ENCODE data around the gene FABP2.
"Not testable (repeated sequence)": the region's sequence is repeated elsewhere in the genome, so short reads cannot be mapped to it uniquely, and the experiment has no call there.

Gene FABP2

GRCh38 chr4:119307606-119308005, 14.3 kb downstream of the FABP2 start:
- DNase-seq: no peak

- DNase-seq: no peak
These were observed 17.5 kb downstream of the FABP2 start for GRCh38 chr4:119304431-119304830.

GRCh38 chr4:119303587-119304305, 18.2 kb downstream of the FABP2 start:
- no peak for DNase-seq

DNA sequence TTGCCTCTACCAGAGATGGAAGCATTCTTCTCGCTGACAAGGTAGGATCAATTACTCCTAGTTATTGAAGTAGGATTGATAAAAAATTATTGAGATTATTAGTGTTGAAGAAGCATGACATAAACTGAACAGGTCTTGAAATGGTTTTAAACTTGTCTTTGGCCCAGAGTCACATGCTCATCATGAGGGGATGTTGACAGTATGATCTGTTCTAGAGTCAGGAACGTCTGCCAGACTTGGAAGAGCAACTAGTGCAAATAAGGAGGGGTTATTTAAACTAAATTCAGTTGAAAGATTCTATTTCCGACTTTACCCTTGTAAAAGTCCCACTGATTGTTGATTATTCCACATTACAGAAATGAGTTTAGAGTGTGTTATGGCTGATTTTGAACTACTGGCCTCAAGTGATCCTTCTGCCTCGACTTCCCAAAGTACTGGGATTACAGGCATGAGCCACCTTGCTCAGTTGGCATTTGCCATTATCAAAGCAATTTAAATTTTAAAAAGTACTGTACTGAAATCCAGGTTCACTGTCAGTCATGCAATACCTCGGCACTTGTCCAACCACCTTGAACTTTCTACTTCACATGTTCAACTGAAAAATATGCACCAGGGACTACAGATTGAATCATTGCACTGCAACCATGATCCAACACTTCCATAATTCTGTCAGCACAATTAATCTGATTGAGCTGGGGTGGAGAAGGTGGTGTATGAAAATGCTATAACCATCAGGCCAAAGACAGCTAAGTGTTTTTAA, 19.7 kb downstream of the FABP2 start:
- no peak for DNase-seq

DNA sequence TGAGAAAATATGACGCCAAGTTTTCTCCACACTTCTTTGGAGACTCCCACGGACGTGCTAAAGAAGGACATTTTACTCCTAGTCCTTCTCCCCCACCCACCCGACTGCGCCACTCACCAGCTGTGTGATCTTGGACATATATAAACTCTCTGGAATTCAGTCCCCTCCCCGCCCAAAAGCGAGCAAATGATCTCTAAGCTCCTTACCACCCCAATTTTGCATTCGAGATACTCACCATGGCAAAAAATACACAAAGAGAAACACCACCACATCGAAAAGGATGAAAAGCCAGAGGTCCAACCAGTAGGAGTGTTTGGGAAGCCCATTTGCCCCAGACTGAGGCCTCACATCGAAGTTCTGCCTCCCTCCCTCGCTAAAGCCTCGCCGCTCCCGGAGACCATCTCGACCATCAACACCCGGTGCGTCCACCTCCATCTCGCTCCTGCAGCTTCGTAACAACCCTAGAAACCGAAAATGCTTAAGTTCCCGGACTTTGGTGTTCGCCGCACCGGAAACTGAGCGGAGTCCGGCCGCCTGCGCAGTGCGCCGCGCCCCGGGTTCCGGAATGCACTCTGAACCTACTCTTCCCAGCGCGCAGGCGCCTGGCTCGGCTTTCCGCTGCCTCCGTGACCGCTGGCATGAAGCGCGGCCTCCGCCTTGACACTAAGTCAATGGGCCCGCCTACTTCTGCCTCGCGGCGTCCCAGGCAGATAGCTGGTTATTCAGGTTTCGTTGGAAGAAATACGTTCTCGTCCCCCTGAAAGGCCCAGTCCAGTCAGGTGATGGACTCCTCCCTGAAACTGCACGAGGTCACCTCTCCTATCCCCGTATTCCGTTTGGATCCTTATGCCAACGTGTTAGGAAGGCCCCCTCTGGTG, 21.6 kb downstream of the FABP2 start:
- DNase-seq: no peak

DNA sequence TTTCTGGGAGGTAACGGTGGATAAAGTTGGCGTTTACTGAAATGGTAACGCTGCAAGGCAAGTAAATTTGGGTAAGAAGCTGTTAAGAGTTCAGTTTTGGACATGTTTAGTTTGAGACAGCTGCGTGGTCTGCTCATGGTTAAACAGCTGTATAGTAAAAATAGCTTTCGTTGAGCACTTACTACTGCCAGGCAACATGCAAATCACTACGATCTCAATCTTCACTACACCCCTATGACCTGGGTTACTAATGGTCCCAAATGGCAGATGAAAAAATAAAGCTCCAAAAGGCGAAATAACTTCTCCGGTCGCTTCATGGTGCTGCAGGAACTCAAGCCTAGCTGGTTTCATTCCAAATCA, 22.2 kb downstream of the FABP2 start:
- no peak for DNase-seq

DNA sequence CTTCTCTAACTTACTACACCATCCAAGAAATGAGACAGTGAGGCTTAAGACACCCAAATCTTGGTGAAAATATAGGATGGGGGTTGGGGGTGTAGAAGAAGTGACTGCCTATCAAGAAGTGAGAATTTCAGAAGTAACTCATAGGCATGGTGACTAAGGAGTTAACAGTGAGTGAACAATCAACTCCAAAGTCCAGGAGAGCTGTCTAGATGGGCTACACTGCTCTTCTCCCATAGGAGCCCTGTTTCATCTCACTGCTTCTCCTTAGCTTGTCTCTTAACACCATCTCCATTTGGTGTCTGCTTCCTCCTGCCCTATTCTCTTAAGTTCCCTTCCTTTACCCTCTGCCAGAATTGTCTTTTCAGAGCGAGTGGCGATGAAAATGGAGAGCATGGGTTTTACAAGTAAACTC, 22.7 kb downstream of the FABP2 start:
- no peak for DNase-seq

DNA sequence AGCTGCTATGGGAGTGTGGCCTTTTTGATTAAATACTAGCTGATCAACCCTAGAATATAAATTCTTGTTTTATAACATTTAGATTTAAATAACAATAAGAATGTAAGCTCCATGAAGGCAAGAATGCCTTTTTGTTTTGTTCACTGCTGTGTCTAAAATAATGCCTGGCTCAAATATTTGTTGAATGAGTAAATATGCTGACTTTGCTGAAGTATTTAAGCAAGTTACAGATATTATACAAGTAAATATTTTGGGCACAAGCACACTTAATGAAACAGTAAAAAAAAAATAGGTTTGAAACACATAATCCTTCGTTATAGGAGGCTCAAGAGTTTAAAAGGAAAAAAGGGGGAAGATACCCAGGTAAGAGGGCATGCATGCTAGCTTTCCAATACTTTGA, 24.1 kb downstream of the FABP2 start:
- DNase-seq: no peak

DNA sequence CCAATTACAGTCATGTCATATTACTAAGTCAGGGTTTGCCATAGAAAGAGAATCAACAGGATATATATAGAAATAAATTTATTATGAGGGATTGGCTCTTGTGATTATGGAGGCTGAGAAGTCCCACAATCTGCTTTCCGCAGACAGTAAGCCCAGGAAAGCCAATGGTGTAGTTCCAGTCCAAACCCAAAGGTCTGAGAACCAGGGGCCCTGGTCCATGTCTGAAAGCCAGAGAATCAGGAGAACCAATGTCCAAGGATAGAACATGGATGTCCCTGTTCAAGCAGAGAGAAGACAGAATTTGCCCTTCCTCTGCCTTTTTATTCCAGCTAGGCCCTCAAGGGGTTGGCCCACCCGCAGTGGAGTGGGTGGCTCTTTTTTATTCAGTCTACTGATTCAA, 25.6 kb downstream of the FABP2 start:
- DNase-seq: no peak

DNA sequence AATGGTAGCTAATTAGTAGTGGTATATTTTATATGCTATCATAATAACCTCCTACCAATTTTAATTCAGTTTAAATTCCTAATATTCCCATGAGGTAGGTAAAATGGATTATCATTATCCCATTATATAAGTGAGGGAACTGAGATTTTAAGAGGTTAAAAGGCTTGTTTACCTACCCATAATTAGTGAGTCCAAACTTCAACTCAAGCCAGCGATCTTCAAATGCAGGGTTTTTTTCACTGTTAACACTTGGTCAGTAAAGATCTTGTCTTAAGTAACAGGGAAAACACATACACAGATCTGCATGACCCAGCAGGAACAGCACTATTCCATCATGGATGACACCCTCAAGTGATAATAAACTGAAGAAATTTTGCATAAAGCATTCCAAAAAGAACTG, 31.3 kb downstream of the FABP2 start:
- no peak for DNase-seq

DNA sequence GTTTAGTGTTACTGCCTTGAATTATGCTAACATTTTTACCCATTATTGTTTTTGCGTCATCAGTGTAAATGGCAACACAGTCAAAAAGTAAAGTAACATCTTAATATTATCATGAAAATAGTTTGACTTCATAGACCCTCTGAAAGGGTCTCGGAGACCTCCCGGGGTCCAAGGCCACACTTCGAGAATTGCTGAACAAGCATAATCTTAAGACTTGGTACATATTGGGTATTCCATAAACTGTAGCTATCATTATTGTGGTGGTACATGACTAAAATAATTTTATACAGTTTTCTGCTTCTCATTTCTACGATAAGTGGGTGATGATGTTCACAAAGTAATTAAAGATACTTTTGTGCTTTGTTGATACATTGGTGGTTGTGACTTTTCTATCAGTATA, 32.6 kb downstream of the FABP2 start:
- no peak for DNase-seq

DNA sequence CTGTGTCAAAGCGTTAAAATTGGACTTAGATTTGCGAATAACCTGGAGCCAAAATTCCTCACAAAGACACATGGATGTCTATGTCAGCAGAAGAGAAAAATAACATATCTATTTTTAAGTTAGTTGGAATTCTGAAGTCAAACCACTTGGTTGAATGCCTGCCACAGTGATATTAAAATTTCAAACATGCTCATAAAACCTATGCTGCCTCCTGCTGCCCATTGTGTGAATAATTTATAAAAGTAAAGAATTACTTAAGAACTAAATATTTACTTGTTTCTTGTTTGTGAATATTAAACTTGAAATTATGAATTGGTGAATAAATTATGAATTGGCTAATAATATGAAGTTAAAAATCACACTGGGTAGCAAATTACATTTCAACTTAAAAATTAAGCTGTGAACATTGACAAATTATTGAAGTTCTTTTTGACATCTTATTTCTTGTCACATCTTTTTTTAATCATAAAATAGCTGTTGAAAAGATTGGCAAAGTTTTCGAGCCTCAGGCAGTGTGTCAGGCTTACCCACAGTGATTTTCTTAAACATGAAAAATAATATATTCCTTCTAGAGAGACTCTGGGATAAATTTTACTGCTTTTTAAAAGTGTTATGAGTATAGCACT, 35.4 kb downstream of the FABP2 start:
- no peak for DNase-seq

- no peak for DNase-seq
These were observed 36.8 kb downstream of the FABP2 start for GRCh38 chr4:119284876-119285780.

GRCh38 chr4:119281393-119281792, 40.5 kb downstream of the FABP2 start:
- no peak for DNase-seq

- DNase-seq: not testable (repeated sequence)
These were observed 42.0 kb downstream of the FABP2 start for GRCh38 chr4:119279945-119280344.

GRCh38 chr4:119279541-119279940, 42.4 kb downstream of the FABP2 start:
- not testable (repeated sequence) for DNase-seq

GRCh38 chr4:119271361-119272085, 50.4 kb downstream of the FABP2 start:
- DNase-seq: no peak

GRCh38 chr4:119268466-119268865, 53.5 kb downstream of the FABP2 start:
- no peak for DNase-seq

All from SW 1271 (cell line).